Stimulated activated CD4-positive, alpha-beta T cell treated with anti-CD3 and anti-CD28 coated beads, Interleukin-12 subunit alpha, Interleukin-12 subunit beta, amount 100 ng/mL, for 24 hours (primary cell): ENCODE measurements around the gene TTLL6.
"Not testable (repeated sequence)": the region's sequence is repeated elsewhere in the genome, so short reads cannot be mapped to it uniquely, and the experiment has no call there.

Source experiments
- DNase-seq, 2 experiments: peaks; one replicate each; pipeline ENCODE4 v3.0.0-alpha.2; 2020; ENCODE audit warnings: low read depth in 2 of 2

The TTLL6 gene

DNA sequence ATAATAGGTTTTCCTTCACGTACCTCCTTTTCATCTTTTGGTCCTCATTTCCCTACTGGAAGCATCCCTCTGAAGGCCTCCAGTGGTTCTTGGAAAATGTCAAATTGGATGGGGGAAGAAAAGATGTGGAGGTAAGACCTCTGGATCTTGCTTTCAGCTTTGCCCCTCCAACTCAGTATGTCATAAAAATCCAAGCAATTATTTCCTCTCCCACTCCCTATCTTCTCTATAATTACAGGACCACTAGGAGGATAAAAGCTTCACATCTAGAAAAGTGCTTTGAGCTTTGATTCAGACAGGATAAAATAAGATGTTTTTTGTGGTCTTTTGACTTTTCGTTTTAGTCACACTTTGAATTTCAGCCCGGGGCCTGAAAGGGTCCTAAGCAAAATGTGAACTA, 1.7 kb downstream of the TTLL6 start:
- DNase-seq, result no peak

DNA sequence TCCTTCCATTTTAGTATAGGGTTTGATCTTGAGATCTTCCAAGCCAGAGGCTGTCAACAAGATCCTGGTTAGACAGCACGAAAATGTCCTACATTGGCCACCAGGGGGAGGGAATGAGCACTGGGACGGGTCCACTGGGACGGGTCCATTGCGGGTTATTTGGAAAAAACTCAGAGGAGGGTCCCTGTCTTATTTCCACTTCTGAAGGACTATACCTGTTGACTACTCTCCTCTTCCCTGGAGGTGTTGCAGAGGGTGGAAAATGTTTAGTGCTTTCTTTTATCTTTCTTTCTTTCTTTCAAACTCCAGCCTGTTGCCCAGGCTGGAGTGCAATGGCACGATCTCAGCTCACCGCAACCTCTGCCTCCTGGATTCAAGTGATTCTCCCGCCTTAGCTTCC, 2.5 kb downstream of the TTLL6 start:
- peak; percentile 37 to 49 for DNase-seq

DNA sequence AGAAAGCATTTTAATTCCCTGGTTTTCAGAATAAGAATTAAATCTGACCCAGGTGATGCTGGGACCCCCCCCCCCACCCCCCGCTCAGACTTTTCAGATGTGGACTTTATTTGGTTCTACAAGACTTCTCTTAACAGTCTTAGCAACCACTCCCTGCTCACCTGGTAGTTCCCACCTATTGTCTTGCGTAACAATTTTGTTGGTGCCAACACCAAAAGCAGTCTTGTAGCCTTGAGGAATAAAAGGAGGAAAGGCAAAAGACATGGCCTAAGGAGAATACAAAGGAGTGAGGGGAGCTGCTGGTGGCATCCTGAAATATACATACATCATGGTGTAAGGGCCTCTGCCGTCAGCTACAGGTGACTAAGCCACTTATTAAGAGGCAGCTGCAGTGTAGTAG, 5.0 kb downstream of the TTLL6 start:
- no peak for DNase-seq

DNA sequence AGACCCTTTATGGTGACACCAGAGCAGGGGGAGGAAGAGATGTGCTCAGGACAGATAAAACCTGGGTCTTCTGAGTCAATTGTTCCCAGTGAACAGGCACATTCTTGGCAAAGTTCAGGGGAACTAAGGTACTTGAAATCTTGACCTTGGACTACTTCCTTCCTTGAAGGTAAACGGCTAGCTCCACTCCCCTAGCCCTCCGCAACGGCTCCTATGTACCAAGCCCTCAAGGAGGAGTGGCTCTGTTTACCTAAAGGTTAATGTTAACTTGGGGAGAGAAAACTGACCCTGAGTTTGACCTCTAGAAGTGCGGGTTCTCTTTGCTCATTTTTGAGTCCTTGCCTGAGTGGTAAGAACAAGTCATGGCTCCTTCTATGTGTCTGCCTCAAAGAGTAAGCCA, 7.8 kb downstream of the TTLL6 start:
- DNase-seq, result no peak

DNA sequence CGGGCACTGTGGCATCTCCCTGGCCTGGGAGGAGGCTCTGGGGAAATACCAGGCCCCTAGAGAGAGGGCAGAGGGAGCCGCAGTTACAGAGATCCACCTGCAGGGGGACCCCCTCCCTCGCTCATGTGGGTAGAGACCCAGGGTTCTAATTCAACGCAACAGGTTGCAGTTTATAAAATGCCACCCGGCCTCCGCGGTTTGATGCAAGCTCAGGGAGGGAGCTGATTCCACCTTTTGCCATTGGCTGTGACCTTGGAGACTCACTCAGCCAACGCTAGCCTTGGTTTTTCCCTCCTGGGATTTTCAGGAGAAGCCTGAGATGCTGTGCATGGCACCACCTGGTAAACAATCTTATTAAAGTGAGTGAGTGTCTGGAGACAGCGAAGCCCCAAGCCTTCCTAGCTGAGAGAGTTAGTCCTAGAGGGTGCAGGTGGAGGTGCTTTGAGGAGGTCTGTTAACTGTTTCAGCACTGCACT, 12.1 kb downstream of the TTLL6 start:
- DNase-seq, result peak; percentile 40 to 64

DNA sequence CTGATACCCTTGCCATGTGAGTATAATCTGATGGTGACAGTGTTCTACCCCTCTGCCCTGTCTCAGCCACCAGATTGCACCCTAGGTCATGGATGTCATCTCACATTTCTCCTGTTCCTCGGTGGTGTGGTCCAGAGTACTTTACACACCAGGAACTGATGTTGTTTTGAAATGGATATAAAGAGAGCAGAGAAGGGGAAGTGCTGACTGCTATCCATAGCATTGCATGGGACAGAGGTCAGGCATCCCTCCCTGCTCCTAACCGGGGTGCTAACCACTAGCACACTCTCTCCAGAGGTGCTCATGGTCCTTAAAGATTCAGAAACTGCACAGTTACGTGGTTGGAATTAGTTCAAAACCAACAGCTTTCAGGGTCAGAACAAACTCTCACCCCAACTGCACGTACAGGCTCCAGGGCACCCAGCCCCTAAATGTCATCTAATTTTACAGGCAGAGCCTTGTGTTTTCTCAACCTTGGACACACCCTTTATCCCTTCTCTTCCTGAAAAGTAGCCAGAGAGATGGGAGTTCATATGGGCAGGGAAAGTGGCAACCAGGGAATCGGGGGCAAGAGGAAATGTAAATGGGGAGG, 16.3 kb downstream of the TTLL6 start:
- no peak for DNase-seq

DNA sequence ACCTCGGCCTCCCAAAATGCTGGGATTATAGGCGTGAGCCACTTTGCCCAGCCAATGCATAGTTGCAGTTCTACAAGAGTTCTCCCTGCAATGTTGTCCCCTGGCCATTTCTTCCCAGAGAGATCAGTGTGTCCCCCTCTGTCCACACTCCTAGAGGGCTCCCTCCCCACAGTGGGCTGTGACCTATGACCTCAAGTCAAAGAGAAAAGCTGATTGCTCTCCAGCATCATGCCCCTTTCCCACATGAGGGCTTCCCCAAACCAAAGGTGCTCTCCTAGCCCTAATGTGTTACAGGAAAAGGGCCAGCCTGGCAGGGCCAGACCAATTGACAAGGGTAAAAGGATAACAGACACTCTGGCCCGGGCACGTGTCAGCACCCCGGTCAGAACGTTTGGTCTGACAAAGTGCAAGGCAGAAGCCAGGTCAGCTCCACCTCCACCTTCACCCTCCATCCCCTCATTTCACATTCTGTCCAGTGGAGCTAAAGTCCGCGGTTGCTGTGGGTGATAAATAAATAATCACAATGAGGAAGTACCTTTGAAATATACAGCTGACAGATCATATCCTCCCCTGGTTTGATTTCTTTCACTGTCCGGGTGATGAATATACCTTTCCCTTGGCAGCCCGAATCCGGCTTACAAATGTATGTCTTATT, 17.8 kb downstream of the TTLL6 start:
- DNase-seq, result no peak

DNA sequence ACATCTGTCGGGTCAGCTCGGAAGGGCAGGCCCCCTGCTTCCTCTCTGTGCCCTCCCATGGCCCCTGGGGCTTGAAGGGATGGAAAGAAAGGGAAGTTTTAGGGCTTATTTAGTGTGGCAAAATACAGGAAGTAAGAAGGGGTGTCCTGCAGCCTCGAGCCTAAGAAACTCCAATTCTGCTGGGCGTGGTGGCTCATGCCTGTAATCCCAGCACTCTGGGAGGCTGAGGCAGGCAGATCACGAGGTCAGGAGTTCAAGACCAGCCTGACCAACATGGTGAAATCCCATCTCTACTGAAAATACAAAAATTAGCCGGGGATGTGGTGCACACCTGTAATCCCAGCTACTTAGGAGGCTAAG, 20.9 kb downstream of the TTLL6 start:
- not testable (repeated sequence) for DNase-seq

DNA sequence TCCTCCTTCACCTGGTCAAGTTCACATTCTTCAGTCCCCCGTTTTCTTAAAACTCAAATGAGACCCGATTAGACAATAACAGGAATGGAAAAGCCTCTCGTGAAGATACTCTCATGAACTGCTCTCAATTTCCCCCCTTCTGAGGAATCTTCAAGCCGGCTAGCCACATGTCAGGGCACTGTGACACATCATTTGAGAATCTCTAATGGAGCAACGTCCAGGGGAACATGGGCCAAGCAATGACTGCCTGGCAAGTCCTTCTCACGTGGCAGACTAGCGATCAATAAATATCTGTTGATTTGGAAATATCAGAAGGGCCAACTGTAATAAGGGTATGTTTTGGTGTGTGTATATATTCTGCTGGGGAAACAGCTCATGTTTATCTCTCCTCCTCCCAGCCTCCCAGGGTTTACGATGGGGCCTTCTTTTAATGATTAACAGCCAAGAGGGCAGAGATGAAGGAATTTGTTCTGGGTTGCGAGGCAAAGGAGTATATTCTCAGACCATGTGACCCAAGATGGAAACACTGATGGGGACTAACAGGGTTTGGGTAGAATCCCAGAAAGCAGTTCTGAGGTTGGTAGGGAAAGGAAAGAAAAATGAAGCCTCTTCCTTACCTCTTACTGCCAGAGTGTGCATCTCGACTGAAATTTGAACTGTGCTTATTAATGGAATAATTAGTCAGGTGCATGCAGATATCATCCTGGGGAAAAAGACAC, 21.4 kb downstream of the TTLL6 start:
- DNase-seq, result no peak

DNA sequence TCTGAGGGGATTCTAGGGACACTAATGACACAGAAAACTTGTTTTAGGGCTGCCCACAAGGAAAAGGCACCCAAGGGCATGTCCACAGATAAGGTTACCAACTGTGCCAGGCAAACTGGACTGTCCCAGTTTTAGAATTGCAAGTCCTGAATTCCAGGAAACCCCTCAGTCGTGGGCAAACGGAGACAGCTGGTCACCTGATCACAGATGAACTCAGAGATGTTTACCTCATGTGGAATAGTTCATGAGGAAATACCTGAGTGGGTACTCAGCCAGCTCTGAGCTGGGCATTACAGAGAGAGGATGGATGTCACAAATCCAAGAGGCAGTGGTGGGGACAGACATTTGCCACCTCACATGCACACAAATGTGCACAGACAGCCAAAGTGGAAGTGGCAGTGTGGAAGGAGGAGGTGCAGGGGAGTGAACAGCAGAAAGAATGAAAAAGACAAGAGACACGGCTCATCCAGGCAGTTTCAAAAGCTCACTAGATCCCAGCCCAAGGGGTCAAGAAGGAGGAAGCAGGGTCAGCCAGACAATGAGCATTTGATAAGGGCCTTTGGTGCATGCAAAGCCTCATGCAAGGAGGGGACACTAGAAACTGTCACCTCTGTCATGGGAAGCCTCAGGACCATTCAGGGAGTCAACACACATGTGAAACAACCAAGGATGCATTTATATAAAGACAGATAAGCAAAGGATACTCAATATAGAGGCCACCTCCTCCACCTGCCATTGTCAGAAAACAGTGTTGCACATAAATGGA, 24.8 kb downstream of the TTLL6 start:
- DNase-seq, result no peak

DNA sequence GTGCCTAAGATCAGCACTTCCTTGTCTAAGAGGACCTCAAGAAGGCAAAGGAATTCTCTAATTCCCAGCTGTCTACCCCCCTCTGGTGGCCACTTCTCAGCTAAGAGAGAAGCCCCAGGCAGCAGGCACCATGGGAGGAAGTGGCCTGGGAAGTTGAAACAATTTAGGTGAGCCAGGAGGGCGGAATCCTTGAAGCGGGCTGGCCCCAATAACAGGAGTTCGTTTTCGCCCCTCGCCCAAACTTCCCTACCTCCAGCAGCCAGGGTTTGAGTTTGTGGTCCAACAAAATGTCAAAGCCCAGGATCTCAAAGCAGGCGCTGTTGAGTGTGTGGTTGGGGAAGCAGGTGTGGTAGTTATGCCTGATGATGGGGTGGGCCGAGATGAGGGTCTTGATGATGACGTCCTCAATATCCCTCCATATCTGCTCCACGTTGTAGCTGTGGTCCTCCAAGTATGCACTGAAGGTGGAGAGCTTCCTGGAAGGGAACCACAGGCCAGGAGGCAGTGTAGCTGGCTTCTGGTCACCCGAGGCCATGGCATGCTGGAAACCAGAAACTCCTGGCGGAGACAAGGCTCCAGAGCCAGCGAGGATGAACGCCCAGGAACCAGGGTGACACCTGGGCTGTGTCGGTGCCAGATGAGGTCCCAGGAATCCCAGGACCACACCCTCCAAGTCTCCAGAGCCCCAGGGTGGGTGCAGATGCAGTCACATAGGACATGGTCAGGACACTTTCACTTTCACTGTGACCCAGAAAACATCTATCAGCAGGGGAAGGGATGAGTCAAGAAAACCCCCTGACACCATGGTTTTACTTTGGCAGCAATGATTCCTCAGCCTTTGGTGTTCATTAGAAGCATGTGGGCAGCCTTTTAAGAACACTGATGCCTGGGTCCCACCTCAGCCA, 25.6 kb downstream of the TTLL6 start:
- DNase-seq, result peak in 1 of 2 experiments; percentile 20

DNA sequence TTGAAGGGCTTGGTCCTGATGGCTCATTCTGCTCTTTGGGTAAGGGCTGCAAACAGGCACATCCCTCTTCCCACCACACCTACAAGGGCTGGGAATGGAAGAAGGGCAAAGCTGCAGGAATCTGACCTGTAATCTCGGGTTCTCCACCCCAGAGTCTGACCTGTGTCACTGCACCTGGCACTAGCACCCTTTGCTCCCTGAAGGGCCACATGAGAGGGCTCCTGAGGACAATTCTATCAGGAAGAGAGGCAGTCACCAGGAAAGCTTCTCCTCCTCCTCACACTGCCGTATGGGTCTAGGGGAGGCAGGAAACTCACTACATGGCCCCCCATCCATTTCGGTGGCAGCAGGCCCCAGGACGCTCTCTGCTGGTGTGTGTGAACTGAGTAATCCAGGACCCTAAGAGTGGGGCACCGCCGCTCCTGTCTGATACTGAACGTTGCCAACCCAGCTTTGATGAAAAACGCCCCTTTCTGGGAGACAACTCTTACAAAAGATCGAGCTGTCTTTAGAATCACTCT, 26.4 kb downstream of the TTLL6 start:
- DNase-seq, result no peak

DNA sequence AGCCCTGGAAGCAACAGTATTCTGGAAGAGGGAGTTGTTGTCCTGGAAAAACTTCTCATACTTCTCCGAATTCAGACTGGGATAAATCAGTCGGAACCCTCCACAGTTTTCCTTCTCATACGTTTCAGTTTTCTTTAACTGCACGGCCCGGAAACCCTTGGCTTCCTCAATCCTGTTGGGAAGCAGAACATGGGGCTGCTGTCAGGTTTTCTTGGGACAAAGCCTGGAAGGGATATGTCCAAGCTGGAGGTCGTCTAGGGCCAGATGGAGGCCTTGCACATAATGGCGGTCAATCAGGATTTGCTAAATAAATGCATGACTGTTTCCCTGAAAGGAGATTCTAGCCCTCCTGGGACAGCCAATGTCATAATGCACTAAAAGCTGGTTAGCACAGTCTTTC, 29.2 kb downstream of the TTLL6 start:
- no peak for DNase-seq

DNA sequence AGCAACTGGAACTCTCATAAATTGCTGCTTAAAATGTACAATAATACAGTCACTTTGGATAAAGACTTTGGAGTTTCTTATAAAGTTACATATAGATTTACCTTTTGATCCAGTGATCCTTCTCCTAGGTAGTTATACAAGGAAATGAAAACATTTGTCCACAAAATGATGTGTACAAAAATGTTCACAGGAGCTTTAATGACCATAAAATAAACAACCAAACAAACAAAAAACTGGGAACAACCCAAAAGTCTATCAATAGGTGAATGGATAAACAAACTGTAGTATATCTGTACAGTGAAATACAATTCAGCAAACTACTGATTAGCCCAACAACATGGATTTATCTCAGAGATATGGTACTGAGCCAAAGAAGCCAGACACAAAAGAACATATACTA, 37.6 kb downstream of the TTLL6 start:
- no peak for DNase-seq

DNA sequence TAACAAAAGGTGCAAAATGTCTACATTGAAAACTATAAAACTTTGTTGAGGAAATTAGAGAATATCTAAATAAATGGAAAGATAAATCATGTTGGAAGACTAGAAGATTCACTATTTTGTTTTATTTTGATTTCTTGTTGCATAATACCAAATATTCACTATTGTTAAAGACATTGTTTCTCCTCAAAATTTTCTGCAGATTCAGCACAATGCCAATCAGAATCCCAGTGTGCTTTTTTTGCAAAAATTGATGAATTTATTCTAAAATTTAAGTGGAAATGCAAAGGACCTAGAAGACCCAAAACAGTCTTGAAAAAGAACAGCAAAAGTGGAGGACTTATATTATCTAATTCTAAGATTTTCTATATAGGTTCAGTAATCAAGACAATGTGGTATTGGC, 40.4 kb downstream of the TTLL6 start:
- no peak for DNase-seq

DNA sequence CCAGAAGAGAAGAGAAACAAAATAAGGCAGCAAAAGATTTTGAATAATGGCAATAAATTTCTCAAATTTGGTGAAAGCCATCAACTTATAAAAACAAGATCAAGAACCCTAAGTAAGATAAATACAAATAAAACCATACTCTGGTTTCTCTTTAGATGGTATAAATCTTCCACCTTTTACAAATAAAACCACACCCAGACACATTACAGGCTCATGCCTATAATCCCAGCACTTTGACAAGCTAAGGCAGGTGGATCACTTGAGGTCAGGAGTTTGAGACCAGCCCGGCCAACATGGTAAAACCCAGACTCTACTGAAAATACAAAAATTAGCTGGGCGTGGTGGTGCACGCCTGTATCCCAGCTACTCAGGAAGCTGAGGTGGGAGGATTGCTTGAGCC, 43.8 kb downstream of the TTLL6 start:
- DNase-seq, result no peak

DNA sequence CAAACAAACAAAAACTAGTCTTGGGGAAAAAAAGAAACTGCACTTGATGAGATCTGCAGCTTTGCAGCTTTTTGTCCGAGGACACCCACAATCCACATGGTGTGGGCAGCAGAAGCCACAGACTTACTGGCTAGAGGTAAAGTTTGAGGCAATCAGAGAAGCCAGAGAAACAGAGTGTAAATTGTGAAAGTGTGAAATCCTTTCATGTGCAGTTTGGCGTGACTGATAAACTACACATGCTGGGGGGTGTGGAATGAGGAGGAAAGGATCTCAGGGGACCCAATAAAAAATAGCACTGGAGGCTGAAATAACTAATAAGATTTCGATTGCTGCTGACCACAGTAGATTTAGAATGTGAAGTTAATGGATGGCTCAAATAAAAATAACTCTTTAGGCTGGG, 46.1 kb downstream of the TTLL6 start:
- no peak for DNase-seq

DNA sequence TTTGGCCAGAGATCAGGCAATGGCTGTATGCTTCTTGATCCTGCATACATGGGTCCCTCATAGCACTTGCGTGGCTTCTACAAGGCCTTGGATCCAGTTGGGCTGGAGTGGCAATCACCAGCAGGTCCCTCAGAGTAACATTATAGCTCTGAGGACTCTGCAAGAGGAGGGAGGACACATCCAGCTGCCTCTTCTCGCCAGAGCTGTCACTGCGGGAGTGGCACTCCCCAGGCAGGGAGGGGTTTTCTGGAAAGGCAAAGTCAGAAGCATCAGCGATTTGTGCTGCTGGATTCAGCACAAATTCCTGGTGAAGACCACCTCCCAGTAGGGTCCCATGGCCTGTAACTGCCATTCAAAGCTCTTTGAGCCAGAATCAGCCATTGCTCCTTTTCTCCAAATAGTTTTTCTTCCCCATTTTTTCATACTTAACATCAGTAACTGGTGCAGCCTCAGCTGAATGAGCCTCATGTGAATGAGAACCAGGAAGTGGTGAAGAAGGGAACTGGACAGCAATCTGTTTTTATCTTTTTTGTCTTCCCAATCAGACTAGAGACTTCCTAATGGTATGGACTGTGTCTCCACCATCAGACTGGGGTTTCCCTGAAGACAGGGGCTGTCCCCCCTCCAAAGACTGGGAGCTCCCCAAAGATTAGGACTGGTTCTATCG, 47.9 kb downstream of the TTLL6 start:
- no peak for DNase-seq

DNA sequence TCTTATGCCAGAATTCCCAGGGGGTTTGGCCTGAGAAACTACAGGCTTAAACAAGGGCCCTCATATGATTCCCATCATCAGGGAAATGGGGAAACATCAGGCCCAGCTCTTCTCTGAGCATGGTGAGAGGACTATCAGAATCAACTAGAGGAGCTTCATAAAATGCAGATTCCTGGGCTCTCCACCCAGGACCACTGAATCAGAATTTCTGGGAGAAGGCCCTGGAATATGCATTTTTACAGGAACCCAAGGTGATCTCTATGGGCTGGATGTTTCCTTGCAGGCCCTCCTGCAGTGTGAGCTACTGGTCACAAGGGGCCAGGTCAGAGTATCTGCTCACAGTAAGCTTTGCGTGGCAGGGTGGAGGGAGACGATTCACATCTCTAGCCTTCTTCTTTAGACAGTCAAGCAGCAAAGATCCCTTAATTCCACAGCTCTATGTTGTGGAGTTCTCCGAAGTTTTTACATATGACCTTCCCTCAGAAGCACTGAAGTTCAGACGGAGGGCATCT, 49.7 kb downstream of the TTLL6 start:
- DNase-seq, result no peak

DNA sequence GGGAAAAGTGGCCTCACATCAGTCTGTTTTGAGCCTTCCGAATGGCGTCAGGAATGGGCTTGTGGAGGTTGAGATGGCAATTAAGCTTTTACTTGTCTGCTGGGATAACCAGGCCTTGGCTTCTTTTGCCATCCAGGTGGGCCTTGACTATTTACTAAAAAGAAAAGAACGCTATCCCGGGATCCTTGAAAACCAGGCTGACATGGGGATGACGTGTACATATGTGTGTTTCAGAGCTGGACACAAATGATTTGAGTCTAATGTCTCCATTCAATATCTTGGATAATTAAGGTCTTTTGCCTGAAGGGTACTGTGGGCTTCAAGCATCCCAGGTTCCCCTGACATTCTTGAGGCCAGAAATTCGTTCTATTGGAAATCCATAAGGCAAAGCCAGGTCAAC, 55.9 kb downstream of the TTLL6 start:
- no peak for DNase-seq
